PC-3 (cell line): Measurements from ENCODE around the gene TEX29.

Experiments
- EZH2 ChIP-seq: fragments of 300-600 bp; sonication (generic); IDR thresholded peaks from one replicate; pipeline ENCODE4 v1.6.1; 2017; ENCODE audit warnings: antibody characterized with exemption, mild to moderate bottlenecking, low read length; ENCODE audit not compliant: unreplicated experiment
- TF ChIP-seq, protein P1 (sequence below): fragments of 300-600 bp; sonication (generic); conservative IDR thresholded peaks from 2 replicates; pipeline ENCODE4 v1.5.1; 2017; ENCODE audit warnings: antibody characterized with exemption, low read depth, mild to moderate bottlenecking, low read length

DNA sequence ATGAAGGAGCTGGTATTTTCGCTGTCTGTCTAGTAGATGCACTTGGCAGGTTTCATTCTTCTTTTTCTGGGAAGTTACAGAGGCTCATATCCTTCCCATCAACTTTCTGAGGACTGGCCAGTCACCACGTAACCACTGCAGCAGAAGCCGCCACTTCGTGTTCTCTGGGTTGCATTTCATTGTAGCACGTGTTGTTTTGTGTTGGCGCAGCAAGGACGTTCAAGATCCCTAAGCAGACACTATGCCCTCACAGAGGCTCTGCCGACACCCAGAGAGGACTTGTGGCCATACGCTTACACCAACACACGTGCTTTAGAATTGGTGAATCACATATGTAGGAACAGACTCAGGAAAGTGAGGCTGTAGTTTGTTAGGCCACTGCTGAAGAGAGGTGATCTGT is 42.2 kb upstream of the TEX29 start:
- TF ChIP-seq, protein P1, sequence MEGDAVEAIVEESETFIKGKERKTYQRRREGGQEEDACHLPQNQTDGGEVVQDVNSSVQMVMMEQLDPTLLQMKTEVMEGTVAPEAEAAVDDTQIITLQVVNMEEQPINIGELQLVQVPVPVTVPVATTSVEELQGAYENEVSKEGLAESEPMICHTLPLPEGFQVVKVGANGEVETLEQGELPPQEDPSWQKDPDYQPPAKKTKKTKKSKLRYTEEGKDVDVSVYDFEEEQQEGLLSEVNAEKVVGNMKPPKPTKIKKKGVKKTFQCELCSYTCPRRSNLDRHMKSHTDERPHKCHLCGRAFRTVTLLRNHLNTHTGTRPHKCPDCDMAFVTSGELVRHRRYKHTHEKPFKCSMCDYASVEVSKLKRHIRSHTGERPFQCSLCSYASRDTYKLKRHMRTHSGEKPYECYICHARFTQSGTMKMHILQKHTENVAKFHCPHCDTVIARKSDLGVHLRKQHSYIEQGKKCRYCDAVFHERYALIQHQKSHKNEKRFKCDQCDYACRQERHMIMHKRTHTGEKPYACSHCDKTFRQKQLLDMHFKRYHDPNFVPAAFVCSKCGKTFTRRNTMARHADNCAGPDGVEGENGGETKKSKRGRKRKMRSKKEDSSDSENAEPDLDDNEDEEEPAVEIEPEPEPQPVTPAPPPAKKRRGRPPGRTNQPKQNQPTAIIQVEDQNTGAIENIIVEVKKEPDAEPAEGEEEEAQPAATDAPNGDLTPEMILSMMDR: no peak
- no peak for TF ChIP-seq EZH2
